Measurements from ENCODE around the gene GPR152. TPM values are rescaled to one million over a fixed set of nuclear protein-coding genes. Genes with fewer than 3 reads are reported as not detected.
A peak's percentile ranks its signal among the peaks of the same experiment; 100 is the strongest.
"Not testable (repeated sequence)": the region's sequence is repeated elsewhere in the genome, so short reads cannot be mapped to it uniquely, and the experiment has no call there.

Gene GPR152
- polyA plus RNA-seq, 3 donors, result not detected

DNA sequence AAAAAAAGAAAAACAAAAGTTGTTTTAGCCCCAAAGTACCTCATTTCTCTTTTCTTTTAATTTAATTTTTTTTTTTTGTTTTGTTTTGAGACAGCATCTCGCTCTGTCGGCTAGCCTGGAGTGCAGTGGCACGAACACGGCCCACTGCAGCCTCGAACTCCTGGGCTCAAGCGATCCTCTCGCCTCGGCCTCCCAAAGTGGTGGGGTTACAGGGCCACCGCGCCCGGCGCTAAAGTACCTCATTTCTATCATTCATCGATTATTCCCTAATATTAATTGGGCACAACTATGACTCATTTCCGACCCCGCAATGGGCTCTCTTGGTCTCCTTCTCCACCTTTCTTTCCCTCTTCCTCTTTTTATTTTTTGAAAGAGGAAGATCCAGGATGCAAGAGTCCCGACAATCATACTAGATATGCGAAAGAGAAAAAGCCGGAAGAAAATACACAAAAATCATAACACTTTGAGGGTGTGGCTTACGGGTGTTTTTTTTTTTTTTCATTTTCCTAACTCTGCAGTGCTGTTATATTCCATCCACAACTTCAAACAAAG, 29.8 kb upstream of the GPR152 start:
- no peaks in the 10 kb centered on the region for H3K27me3 ChIP-seq (ENCODE audit: control insufficient read depth in 2 of 2, insufficient read depth in 2 of 2, low read length in 2 of 2)
- H3K27ac ChIP-seq (ENCODE audit: low read depth in 1 of 2, low read length in 2 of 2), result peak overlapping the region; percentile 83 to 93
- H3K4me1 Mint-ChIP-seq, result peaks cover 40% of the 10 kb centered on the region
- peaks cover 14 to 15% of the 10 kb centered on the region in 2 donors for H3K36me3 Mint-ChIP-seq
- H2AFZ ChIP-seq (ENCODE audit: insufficient read depth, low read depth, low read length, poor library complexity, severe bottlenecking), result peak overlapping the region; percentile 86
- 44% methylated on average over 6 of the region's 19 CpGs for WGBS (ENCODE audit: insufficient coverage)
- peak overlapping the region; percentile 62 for H3K4me2 ChIP-seq (replicated peaks; ENCODE audit: extremely low read depth, low read length, poor library complexity, severe bottlenecking)
- peak overlapping the region; percentile 88 to 94 for H3K4me3 Mint-ChIP-seq
- peak in 2 of 3 donors; percentile 72 to 76 for DNase-seq
- intact Hi-C loops (cut with micrococcal nuclease), result no loop called here
- peaks cover 44 to 48% of the 10 kb centered on the region in 2 donors for H3K4me1 ChIP-seq (ENCODE audit: control insufficient read depth in 1 of 2, insufficient read depth in 2 of 2, low read length in 2 of 2)
- peaks cover 0 to 8% (median 2%) of the 10 kb centered on the region in 7 donors for H3K9me3 Mint-ChIP-seq
- H4K20me1 ChIP-seq (ENCODE audit: insufficient read depth, low read length), result peaks cover 34% of the 10 kb centered on the region
- peak overlapping the region; percentile 94 to 99 (median 97) for H3K27ac Mint-ChIP-seq
- peaks cover 0 to 11% of the 10 kb centered on the region in 2 donors for H3K36me3 ChIP-seq (replicated peaks in 1 of 2; ENCODE audit: control insufficient read depth in 1 of 2, insufficient read depth in 2 of 2, low read length in 2 of 2)
- peak overlapping the region; percentile 62 for H3K9ac ChIP-seq (ENCODE audit: insufficient read depth, low read length, poor library complexity, severe bottlenecking)
- peak overlapping the region; percentile 28 to 80 (median 34) for H3K4me3 ChIP-seq (replicated peaks in 1 of 3; ENCODE audit: low read depth in 2 of 3, low read length in 3 of 3)
- peaks cover 2 to 13% (median 4%) of the 10 kb centered on the region in 3 donors for H3K27me3 Mint-ChIP-seq (ENCODE audit: low read depth in 3 of 3)
- H3K9me3 ChIP-seq (replicated peaks in 1 of 2; ENCODE audit: control insufficient read depth in 1 of 2, insufficient read depth in 1 of 2, low read length in 2 of 2), result no peaks in the 10 kb centered on the region
- H3K79me2 ChIP-seq (ENCODE audit: insufficient read depth, low read length), result peaks cover 36% of the 10 kb centered on the region
- TF ChIP-seq, protein P1, sequence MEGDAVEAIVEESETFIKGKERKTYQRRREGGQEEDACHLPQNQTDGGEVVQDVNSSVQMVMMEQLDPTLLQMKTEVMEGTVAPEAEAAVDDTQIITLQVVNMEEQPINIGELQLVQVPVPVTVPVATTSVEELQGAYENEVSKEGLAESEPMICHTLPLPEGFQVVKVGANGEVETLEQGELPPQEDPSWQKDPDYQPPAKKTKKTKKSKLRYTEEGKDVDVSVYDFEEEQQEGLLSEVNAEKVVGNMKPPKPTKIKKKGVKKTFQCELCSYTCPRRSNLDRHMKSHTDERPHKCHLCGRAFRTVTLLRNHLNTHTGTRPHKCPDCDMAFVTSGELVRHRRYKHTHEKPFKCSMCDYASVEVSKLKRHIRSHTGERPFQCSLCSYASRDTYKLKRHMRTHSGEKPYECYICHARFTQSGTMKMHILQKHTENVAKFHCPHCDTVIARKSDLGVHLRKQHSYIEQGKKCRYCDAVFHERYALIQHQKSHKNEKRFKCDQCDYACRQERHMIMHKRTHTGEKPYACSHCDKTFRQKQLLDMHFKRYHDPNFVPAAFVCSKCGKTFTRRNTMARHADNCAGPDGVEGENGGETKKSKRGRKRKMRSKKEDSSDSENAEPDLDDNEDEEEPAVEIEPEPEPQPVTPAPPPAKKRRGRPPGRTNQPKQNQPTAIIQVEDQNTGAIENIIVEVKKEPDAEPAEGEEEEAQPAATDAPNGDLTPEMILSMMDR (IDR thresholded peaks at IDR 0.05), result no peak

DNA sequence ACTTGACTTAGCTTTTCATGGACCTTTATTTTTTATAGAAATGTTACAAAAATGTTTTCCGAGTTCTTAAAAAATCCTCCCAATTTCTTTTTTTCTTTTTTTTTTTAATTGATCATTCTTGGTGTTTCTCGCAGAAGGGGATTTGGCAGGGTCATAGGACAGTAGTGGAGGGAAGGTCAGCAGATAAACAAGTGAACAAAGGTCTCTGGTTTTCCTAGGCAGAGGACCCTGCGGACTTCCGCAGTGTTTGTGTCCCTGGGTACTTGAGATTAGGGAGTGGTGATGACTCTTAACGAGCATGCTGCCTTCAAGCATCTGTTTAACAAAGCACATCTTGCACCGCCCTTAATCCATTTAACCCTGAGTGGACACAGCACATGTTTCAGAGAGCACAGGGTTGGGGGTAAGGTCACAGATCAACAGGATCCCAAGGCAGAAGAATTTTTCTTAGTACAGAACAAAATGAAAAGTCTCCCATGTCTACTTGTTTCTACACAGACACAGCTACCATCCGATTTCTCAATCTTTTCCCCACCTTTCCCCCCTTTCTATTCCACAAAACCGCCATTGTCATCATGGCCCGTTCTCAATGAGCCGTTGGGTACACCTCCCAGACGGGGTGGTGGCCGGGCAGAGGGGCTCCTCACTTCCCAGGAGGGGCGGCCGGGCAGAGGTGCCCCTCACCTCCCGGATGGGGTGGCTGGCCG, 25.0 kb upstream of the GPR152 start:
- H3K9me3 Mint-ChIP-seq; H3K9ac ChIP-seq (ENCODE audit: insufficient read depth, low read length, poor library complexity, severe bottlenecking); H3K4me1 Mint-ChIP-seq; intact Hi-C loops (cut with micrococcal nuclease); H3K4me3 ChIP-seq (replicated peaks in 1 of 3; ENCODE audit: low read depth in 2 of 3, low read length in 3 of 3); H3K36me3 Mint-ChIP-seq; H3K9me3 ChIP-seq (replicated peaks in 1 of 2; ENCODE audit: control insufficient read depth in 1 of 2, insufficient read depth in 1 of 2, low read length in 2 of 2); H3K4me2 ChIP-seq (replicated peaks; ENCODE audit: extremely low read depth, low read length, poor library complexity, severe bottlenecking); H3K27ac Mint-ChIP-seq; H3K27me3 ChIP-seq (ENCODE audit: control insufficient read depth in 2 of 2, insufficient read depth in 2 of 2, low read length in 2 of 2); H2AFZ ChIP-seq (ENCODE audit: insufficient read depth, low read depth, low read length, poor library complexity, severe bottlenecking); H3K36me3 ChIP-seq (replicated peaks in 1 of 2; ENCODE audit: control insufficient read depth in 1 of 2, insufficient read depth in 2 of 2, low read length in 2 of 2); H4K20me1 ChIP-seq (ENCODE audit: insufficient read depth, low read length); H3K27ac ChIP-seq (ENCODE audit: low read depth in 1 of 2, low read length in 2 of 2); H3K79me2 ChIP-seq (ENCODE audit: insufficient read depth, low read length); DNase-seq: not testable (repeated sequence)
- peaks cover 9 to 11% of the 10 kb centered on the region in 2 donors for H3K4me1 ChIP-seq (ENCODE audit: control insufficient read depth in 1 of 2, insufficient read depth in 2 of 2, low read length in 2 of 2)
- 54% methylated on average over 3 of the region's 16 CpGs for WGBS (ENCODE audit: insufficient coverage)
- Mint-ChIP-seq H3K4me3 (peak overlapping the region in 1 of 2 donors; percentile 42), H3K27me3 (ENCODE audit: low read depth in 3 of 3) (peaks cover 9 to 15% (median 9%) of the 10 kb centered on the region in 3 donors)

DNA sequence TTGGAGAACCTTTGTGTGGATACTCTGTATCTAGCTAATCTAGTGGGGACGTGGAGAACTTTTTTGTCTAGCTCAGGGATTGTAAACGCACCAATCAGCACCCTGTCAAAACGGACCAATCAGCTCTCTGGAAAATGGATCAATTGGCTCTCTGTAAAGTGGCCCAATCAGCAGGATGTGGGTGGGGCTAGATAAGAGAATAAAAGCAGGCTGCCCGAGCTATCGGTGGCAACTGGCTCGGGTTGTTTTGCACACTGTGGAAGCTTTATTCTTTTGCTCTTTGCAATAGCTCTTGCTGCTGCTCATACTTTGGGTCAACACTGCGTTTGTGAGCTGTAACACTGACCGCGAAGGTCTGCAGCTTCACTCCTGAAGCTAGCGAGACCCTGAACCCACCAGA, 24.2 kb upstream of the GPR152 start:
- H3K9ac ChIP-seq (ENCODE audit: insufficient read depth, low read length, poor library complexity, severe bottlenecking); H3K9me3 ChIP-seq (replicated peaks in 1 of 2; ENCODE audit: control insufficient read depth in 1 of 2, insufficient read depth in 1 of 2, low read length in 2 of 2); H3K36me3 ChIP-seq (replicated peaks in 1 of 2; ENCODE audit: control insufficient read depth in 1 of 2, insufficient read depth in 2 of 2, low read length in 2 of 2); H3K4me3 ChIP-seq (replicated peaks in 1 of 3; ENCODE audit: low read depth in 2 of 3, low read length in 3 of 3); H3K4me1 Mint-ChIP-seq; H3K79me2 ChIP-seq (ENCODE audit: insufficient read depth, low read length); H3K4me1 ChIP-seq (ENCODE audit: control insufficient read depth in 1 of 2, insufficient read depth in 2 of 2, low read length in 2 of 2); H3K9me3 Mint-ChIP-seq; H4K20me1 ChIP-seq (ENCODE audit: insufficient read depth, low read length); DNase-seq; H3K36me3 Mint-ChIP-seq; H3K4me2 ChIP-seq (replicated peaks; ENCODE audit: extremely low read depth, low read length, poor library complexity, severe bottlenecking); H3K27ac ChIP-seq (ENCODE audit: low read depth in 1 of 2, low read length in 2 of 2); intact Hi-C loops (cut with micrococcal nuclease); H3K4me3 Mint-ChIP-seq; H2AFZ ChIP-seq (ENCODE audit: insufficient read depth, low read depth, low read length, poor library complexity, severe bottlenecking); H3K27me3 ChIP-seq (ENCODE audit: control insufficient read depth in 2 of 2, insufficient read depth in 2 of 2, low read length in 2 of 2); H3K27ac Mint-ChIP-seq: not testable (repeated sequence)
- peaks cover 9 to 15% (median 9%) of the 10 kb centered on the region in 3 donors for H3K27me3 Mint-ChIP-seq (ENCODE audit: low read depth in 3 of 3)
- 92% methylated on average over 10 of the region's 10 CpGs for WGBS (ENCODE audit: insufficient coverage)

All from CD14-positive monocyte (primary cell).